Measurements from ENCODE around the gene ANKLE1.

- TF ChIP-seq, protein P1, sequence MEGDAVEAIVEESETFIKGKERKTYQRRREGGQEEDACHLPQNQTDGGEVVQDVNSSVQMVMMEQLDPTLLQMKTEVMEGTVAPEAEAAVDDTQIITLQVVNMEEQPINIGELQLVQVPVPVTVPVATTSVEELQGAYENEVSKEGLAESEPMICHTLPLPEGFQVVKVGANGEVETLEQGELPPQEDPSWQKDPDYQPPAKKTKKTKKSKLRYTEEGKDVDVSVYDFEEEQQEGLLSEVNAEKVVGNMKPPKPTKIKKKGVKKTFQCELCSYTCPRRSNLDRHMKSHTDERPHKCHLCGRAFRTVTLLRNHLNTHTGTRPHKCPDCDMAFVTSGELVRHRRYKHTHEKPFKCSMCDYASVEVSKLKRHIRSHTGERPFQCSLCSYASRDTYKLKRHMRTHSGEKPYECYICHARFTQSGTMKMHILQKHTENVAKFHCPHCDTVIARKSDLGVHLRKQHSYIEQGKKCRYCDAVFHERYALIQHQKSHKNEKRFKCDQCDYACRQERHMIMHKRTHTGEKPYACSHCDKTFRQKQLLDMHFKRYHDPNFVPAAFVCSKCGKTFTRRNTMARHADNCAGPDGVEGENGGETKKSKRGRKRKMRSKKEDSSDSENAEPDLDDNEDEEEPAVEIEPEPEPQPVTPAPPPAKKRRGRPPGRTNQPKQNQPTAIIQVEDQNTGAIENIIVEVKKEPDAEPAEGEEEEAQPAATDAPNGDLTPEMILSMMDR (conservative IDR thresholded peaks at IDR 0.05; ENCODE audit: low read length): no peak
- no peak for TF ChIP-seq EZH2phosphoT487 (IDR thresholded peaks at IDR 0.05; ENCODE audit: borderline replicate concordance)
Observed at GRCh38 chr19:17300992-17301619, 19.4 kb downstream of the ANKLE1 start.
